ENCODE measurements around the gene PNMT. TPM values are rescaled to one million over a fixed set of nuclear protein-coding genes. Genes with fewer than 3 reads are reported as not detected.

The PNMT gene
- total RNA-seq, 4 donors from 2014 or later: 1.1 to 3.3 (median 1.2) TPM; not detected in 1

DNA sequence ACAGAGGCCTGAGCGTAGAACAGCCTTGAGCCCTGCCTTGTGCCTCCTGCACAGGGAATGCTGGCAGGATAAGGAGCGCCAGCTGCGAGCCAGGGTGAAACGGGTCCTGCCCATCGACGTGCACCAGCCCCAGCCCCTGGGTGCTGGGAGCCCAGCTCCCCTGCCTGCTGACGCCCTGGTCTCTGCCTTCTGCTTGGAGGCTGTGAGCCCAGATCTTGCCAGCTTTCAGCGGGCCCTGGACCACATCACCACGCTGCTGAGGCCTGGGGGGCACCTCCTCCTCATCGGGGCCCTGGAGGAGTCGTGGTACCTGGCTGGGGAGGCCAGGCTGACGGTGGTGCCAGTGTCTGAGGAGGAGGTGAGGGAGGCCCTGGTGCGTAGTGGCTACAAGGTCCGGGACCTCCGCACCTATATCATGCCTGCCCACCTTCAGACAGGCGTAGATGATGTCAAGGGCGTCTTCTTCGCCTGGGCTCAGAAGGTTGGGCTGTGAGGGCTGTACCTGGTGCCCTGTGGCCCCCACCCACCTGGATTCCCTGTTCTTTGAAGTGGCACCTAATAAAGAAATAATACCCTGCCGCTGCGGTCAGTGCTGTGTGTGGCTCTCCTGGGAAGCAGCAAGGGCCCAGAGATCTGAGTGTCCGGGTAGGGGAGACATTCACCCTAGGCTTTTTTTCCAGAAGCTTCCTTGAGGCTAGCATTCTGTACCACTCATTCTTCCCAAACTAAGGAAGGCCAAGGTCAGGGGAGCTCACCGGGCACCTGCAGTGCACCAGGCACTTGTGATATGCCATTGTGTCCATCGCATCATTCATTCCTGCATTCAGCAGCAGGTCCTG lies 1.9 kb downstream of the PNMT start:
- Histone ChIP-seq H3K27me3 (no peaks in the 10 kb centered on the region), H3K27ac (no peak overlapping the region), H3K9me3 (no peaks in the 10 kb centered on the region), H3K4me3 (replicated peaks in 1 of 3) (no peak overlapping the region), H3K36me3 (no peaks in the 10 kb centered on the region), H3K4me1 (peaks cover 27 to 64% of the 10 kb centered on the region in 2 donors)
- intact Hi-C loops (cut with DNase I): no loop called here
- TF ChIP-seq CTCF (IDR thresholded peaks at IDR 0.05): no peak
- no peak for TF ChIP-seq POLR2A (IDR thresholded peaks at IDR 0.05)
- WGBS, 2 donors: 89 to 94% methylated on average over 20 to 23 of the region's 23 CpGs
- DNase-seq: no peak

DNA sequence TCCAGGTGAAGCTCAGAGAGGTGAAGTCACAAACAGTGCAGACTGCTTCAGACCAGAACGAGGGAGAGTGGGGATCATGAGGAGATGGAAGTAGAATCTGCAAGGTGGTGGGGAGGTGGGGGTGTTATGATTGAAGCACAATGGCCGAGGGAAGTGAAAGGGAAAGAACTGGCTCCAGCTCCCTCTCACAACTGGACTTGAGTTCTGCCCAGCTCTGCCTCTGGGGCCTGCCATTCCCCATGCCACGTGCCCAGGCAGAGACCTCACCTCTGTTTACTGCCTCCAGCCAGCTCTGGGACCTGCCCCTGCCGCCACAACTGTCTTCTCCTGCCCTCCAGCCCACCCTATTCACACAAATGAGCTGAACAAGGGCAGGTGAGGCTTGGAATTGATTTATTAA lies 2.5 kb downstream of the PNMT start:
- no peaks in the 10 kb centered on the region for H3K9me3 ChIP-seq
- WGBS, 2 donors: 70 to 72% methylated on average over 4 of the region's 4 CpGs
- DNase-seq: no peak
- TF ChIP-seq POLR2A (IDR thresholded peaks at IDR 0.05) (no peak), CTCF (IDR thresholded peaks at IDR 0.05) (no peak)
- intact Hi-C loops (cut with DNase I): no loop called here
- H3K27me3 ChIP-seq: no peaks in the 10 kb centered on the region
- peaks cover 34 to 64% of the 10 kb centered on the region in 2 donors for H3K4me1 ChIP-seq
- no peak overlapping the region for H3K27ac ChIP-seq
- H3K36me3 ChIP-seq: no peaks in the 10 kb centered on the region
- no peak overlapping the region for H3K4me3 ChIP-seq (replicated peaks in 1 of 3)

DNA sequence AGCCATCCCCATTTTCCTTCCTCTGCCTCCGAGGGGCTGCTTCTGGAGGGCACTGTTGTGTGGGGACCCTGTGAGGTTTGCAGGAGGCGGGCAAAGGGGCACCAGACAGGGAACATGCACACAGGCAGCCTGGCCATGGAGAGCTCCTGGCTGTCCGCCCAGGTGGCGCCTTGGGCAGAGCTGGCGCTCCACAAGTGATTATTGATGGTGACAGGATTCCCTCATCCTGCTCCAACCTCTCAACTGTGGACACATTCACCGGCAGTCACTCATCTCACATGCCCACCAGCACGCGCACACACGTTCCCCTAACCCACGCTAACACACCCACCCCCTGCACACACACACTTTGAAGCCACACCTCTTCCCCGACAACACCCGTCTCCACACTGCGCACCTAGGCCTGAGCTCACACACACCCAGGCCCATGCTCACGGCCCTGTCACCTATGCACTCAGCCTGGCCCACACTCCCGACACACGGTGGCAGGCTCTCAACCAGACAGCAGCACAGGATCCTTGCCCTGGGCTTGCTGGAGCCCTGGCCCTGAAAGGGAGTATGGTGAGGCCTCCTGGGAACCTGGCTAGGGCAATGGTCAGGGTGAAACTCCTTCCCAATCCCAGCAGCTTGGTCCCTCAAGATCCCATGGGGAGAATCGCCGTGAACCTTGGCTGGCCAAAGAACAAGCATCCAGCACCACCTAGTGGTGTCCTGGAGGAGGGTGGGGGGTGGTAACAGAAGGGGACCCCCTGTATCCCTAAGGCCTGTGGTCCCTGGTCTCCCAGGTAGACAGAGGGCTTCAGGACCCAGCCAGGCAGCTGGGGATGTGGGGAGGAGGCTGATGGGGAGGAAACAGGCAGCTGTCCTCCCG lies 3.6 kb downstream of the PNMT start:
- intact Hi-C loops (cut with DNase I): no loop called here
- no peaks in the 10 kb centered on the region for H3K9me3 ChIP-seq
- no peak overlapping the region for H3K4me3 ChIP-seq (replicated peaks in 1 of 3)
- TF ChIP-seq POLR2A (IDR thresholded peaks at IDR 0.05) (peak in 1 of 2 donors; percentile 15), CTCF (IDR thresholded peaks at IDR 0.05) (peak in 4 of 6 experiments; percentile 50 to 60 (median 56))
- H3K27me3 ChIP-seq: no peaks in the 10 kb centered on the region
- H3K36me3 ChIP-seq: no peaks in the 10 kb centered on the region
- DNase-seq: peak; percentile 68 to 80
- H3K4me1 ChIP-seq: peaks cover 45 to 64% of the 10 kb centered on the region in 2 donors
- 29 to 30% methylated on average over 15 to 19 of the region's 19 CpGs for WGBS, 2 donors
- peak overlapping the region in 2 of 3 donors; percentile 33 to 41 for H3K27ac ChIP-seq

DNA sequence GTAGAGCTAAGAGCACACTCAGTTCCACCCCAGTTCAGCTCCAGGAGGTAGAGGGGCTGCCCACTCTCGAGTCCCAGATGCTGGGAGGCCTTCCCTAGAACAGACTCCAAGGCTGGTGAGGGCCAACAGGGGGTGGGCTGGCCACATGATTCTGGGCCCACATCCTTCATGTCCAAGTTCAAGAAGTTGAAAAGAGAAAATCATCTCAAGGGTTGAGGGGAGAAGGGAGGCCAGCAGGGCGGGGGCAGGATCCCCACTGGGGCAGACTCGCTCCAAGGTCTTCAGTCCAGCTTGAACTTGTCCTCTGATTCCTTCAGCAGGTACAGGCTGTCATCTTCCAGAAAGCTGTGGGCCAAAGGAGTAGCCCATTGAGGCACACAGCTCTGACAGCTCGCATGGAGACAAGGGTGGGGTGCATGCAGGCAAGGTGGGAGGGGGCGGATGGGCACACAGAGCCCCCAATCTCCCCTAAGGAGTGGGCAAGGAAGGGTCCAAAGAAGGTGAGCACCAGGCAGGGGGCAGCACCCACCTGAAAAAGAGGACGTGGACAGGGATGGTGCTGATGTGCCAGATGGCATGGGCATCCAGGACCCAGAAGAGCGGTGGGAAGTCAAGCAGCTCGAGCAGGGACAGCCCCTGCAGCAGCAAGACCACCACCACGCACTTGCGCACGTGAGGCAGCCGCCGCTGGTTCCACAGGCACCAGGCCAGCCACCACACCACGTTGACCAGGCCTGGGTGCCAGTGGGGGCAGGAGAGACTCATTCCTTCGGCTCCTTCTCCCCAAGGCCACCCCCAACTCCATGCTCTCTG lies 4.5 kb downstream of the PNMT start:
- DNase-seq: no peak
- intact Hi-C loops (cut with DNase I): no loop called here
- WGBS, 2 donors: 82 to 84% methylated on average over 15 of the region's 15 CpGs
- H3K4me1 ChIP-seq: peaks cover 46 to 63% of the 10 kb centered on the region in 2 donors
- no peaks in the 10 kb centered on the region for H3K9me3 ChIP-seq
- no peak overlapping the region for H3K4me3 ChIP-seq (replicated peaks in 1 of 3)
- no peaks in the 10 kb centered on the region for H3K27me3 ChIP-seq
- peak overlapping the region in 1 of 3 donors; percentile 41 for H3K27ac ChIP-seq
- no peak for TF ChIP-seq POLR2A (IDR thresholded peaks at IDR 0.05)
- TF ChIP-seq CTCF (IDR thresholded peaks at IDR 0.05): no peak
- no peaks in the 10 kb centered on the region for H3K36me3 ChIP-seq

Data from thyroid gland (tissue), 4 donors.